ENCODE measurements around the gene ZFYVE26. TPM values are rescaled to one million over a fixed set of nuclear protein-coding genes. Genes with fewer than 3 reads are reported as not detected.

The ZFYVE26 gene
- total and polyA plus RNA-seq, 10 of the 15 experiments (the other 5 are each of a cell fraction or from before 2014, with no cell fraction given): 1.00 to 25.6 (median 12.0) TPM

DNA sequence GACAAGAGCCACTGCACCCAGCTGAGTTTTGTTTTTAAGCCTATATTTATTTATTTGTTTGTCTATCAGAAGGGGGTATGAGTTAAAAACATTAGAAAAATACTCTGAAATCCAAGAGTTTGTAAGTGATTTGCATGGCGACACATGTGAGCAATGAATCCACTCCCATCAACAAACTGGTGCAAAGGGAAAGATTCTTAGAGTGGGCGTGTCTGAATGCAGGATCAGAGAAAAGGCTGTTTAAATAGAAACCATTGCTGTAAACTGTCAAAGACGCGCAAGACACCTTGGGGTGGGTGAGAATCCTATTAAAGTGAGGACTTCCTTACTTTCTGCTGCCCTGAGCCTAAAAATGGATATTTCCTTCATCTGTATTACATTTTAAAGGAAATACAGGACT lies 51.9 kb downstream of the ZFYVE26 start:
- no peak overlapping the region for H2AFZ ChIP-seq (ENCODE audit: control insufficient read depth, low read depth, low read length)
- no peak overlapping the region for H3K9ac ChIP-seq (ENCODE audit: control insufficient read depth, insufficient read depth, low read length)
- peaks cover 26 to 36% of the 10 kb centered on the region in 2 experiments for H3K36me3 ChIP-seq (ENCODE audit: control insufficient read depth in 2 of 2, insufficient read depth in 2 of 2, low read length in 1 of 2)
- H3K4me1 ChIP-seq (ENCODE audit: control insufficient read depth, insufficient read depth, low read length): no peaks in the 10 kb centered on the region
- no peak overlapping the region for H3K4me3 ChIP-seq
- H3K27me3 ChIP-seq (replicated peaks in 1 of 2; ENCODE audit: control insufficient read depth in 2 of 2, insufficient read depth in 2 of 2, low read length in 1 of 2): no peaks in the 10 kb centered on the region
- no peak overlapping the region for H3K27ac ChIP-seq (ENCODE audit: control insufficient read depth, insufficient read depth)
- DNase-seq (ENCODE audit: low read depth, low spot score) (no peak), FAIRE-seq (no peak), ATAC-seq (no peak)
- BruUV-seq (replicated peaks): no TSS peak
- no peak overlapping the region for H3K4me2 ChIP-seq (ENCODE audit: control insufficient read depth, insufficient read depth)
- ChIA-PET RAD21 (ENCODE audit: unreplicated experiment) (no interaction called here), CTCF (no interaction called here), POLR2A (no interaction called here), SMC1A (ENCODE audit: uncharacterized antibody, unreplicated experiment) (no interaction called here)
- in situ Hi-C loops (cut with MboI) (no loop called here), intact Hi-C loops (cut with micrococcal nuclease; ENCODE audit: unreplicated experiment) (no loop called here)
- no peaks in the 10 kb centered on the region for H3K9me3 ChIP-seq (replicated peaks; ENCODE audit: control insufficient read depth, insufficient read depth, low read length)
- TF ChIP-seq ZSCAN29 (IDR thresholded peaks at IDR 0.05) (no peak), NR2F1 (conservative IDR thresholded peaks at IDR 0.05) (no peak), WRNIP1 (IDR thresholded peaks at IDR 0.05; ENCODE audit: borderline replicate concordance, low read depth, low read length) (no peak), NFYA (IDR thresholded peaks at IDR 0.05; ENCODE audit: borderline replicate concordance, low read depth, low read length) (no peak), EZH2 (IDR thresholded peaks at IDR 0.05; ENCODE audit: borderline replicate concordance, control insufficient read depth, low read depth, low read length) (no peak), JUNB (IDR thresholded peaks at IDR 0.05) (no peak), MTA3 (IDR thresholded peaks at IDR 0.05; ENCODE audit: borderline replicate concordance, low read length) (no peak), HDGF (IDR thresholded peaks at IDR 0.05) (no peak)
- TF ChIP-seq, protein P1, sequence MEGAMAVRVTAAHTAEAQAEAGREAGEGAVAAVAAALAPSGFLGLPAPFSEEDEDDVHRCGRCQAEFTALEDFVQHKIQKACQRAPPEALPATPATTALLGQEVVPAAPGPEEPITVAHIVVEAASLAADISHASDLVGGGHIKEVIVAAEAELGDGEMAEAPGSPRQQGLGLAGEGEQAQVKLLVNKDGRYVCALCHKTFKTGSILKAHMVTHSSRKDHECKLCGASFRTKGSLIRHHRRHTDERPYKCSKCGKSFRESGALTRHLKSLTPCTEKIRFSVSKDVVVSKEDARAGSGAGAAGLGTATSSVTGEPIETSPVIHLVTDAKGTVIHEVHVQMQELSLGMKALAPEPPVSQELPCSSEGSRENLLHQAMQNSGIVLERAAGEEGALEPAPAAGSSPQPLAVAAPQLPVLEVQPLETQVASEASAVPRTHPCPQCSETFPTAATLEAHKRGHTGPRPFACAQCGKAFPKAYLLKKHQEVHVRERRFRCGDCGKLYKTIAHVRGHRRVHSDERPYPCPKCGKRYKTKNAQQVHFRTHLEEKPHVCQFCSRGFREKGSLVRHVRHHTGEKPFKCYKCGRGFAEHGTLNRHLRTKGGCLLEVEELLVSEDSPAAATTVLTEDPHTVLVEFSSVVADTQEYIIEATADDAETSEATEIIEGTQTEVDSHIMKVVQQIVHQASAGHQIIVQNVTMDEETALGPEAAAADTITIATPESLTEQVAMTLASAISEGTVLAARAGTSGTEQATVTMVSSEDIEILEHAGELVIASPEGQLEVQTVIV (IDR thresholded peaks at IDR 0.05; ENCODE audit: borderline replicate concordance, partially characterized antibody): no peak
- H4K20me1 ChIP-seq (ENCODE audit: control insufficient read depth, insufficient read depth): no peaks in the 10 kb centered on the region
- no peaks in the 10 kb centered on the region for H3K79me2 ChIP-seq (ENCODE audit: control insufficient read depth, insufficient read depth, low read length)
- 97% methylated on average over 4 of the region's 4 CpGs for WGBS (ENCODE audit: insufficient coverage, insufficient replicate concordance, low lambda C conversion rate, missing lambda C conversion rate)

Data from GM12878 (cell line).